MM.1S (cell line): ENCODE measurements around the gene FAM107B.

Experiments used
- DNase-seq: peaks from one replicate; pipeline ENCODE4 v3.0.0-alpha.2; 2015
- H2AFZ ChIP-seq: fragments of 300-600 bp; sonication (generic); 2 replicates; pipeline ENCODE4 v1.6.0; 2016; ENCODE audit warnings: antibody characterized with exemption, low read length
- H3F3A ChIP-seq: fragments of 300-600 bp; sonication (generic); 2 replicates; pipeline ENCODE4 v1.6.1; 2016; ENCODE audit warnings: mild to moderate bottlenecking, antibody characterized with exemption, low read length, moderate library complexity, mixed read lengths; ENCODE audit not compliant: insufficient read depth
- H3K27ac ChIP-seq: fragments of 300-600 bp; sonication (generic); 2 replicates; pipeline ENCODE4 v1.5.1; 2016; ENCODE audit warnings: mild to moderate bottlenecking, low read length
- H3K27me3 ChIP-seq: fragments of 300-600 bp; sonication (generic); replicated peaks from 2 replicates; pipeline ENCODE4 v1.6.0; 2016; ENCODE audit warnings: low read length; ENCODE audit not compliant: insufficient read depth
- H3K36me3 ChIP-seq: fragments of 300-600 bp; sonication (generic); replicated peaks from 2 replicates; pipeline ENCODE4 v1.6.1; 2016; ENCODE audit warnings: mild to moderate bottlenecking, low read length, mixed read lengths; ENCODE audit not compliant: insufficient read depth
- H3K4me1 ChIP-seq: fragments of 300-600 bp; sonication (generic); 2 replicates; pipeline ENCODE4 v1.6.1; 2016; ENCODE audit warnings: low read length, mixed read lengths
- H3K4me2 ChIP-seq: fragments of 300-600 bp; sonication (generic); 2 replicates; pipeline ENCODE4 v1.6.0; 2016; ENCODE audit warnings: low read depth, low read length
- H3K4me3 ChIP-seq: fragments of 300-600 bp; sonication (generic); 2 replicates; pipeline ENCODE4 v1.5.1; 2016; ENCODE audit warnings: low read length, mixed read lengths
- H3K79me2 ChIP-seq: fragments of 300-600 bp; sonication (generic); 2 replicates; pipeline ENCODE4 v1.6.1; 2016; ENCODE audit warnings: mixed run types, low read length, mixed read lengths
- H3K9ac ChIP-seq: fragments of 300-600 bp; sonication (generic); 2 replicates; pipeline ENCODE4 v1.6.1; 2016; ENCODE audit warnings: low read length, mixed read lengths
- H3K9me2 ChIP-seq: fragments of 300-600 bp; sonication (generic); replicated peaks from 2 replicates; pipeline ENCODE4 v1.6.1; 2016; ENCODE audit warnings: mild to moderate bottlenecking, low read length, mixed read lengths; ENCODE audit not compliant: insufficient read depth
- H3K9me3 ChIP-seq: fragments of 300-600 bp; sonication (generic); replicated peaks from 2 replicates; pipeline ENCODE4 v1.6.1; 2016; ENCODE audit warnings: mild to moderate bottlenecking, low read length, mixed read lengths; ENCODE audit not compliant: insufficient read depth
- H4K20me1 ChIP-seq: fragments of 300-600 bp; sonication (generic); 2 replicates; pipeline ENCODE4 v1.6.1; 2016; ENCODE audit warnings: mild to moderate bottlenecking, low read length, moderate library complexity, mixed read lengths; ENCODE audit not compliant: insufficient read depth
- CTCF ChIP-seq: fragments of 300-600 bp; sonication (generic); IDR thresholded peaks from 2 replicates; pipeline ENCODE4 v1.5.1; 2016; ENCODE audit warnings: antibody characterized with exemption, low read length, mixed read lengths
- EZH2 ChIP-seq: fragments of 300-600 bp; sonication (generic); optimal IDR thresholded peaks from 2 replicates; pipeline ENCODE3; 2017; ENCODE audit warnings: low read depth, mild to moderate bottlenecking, antibody characterized with exemption, low read length, mixed read lengths
- EZH2phosphoT487 ChIP-seq: fragments of 300-600 bp; sonication (generic); IDR thresholded peaks from 2 replicates; pipeline ENCODE4 v1.6.1; 2018; ENCODE audit warnings: antibody characterized with exemption, low read length

FAM107B gene

GRCh38 chr10:14571866-14572507 lies 202.7 kb downstream of the FAM107B start:
- H3F3A ChIP-seq: peaks cover 10% of the 10 kb centered on the region
- peaks cover 12% of the 10 kb centered on the region for H3K36me3 ChIP-seq
- no peak overlapping the region for H3K4me3 ChIP-seq
- TF ChIP-seq EZH2 (no peak), CTCF (no peak), EZH2phosphoT487 (no peak)
- H3K4me1 ChIP-seq: peaks cover 37% of the 10 kb centered on the region
- no peak overlapping the region for H3K9ac ChIP-seq
- peaks cover 99% of the 10 kb centered on the region for H3K79me2 ChIP-seq
- no peaks in the 10 kb centered on the region for H3K9me3 ChIP-seq
- H3K27ac ChIP-seq: peak overlapping the region; percentile 6; the same call in 1 of the 2 replicates
- DNase-seq: peak; percentile 32
- H3K27me3 ChIP-seq: no peaks in the 10 kb centered on the region
- H2AFZ ChIP-seq: no peak overlapping the region
- no peaks in the 10 kb centered on the region; the same call in 1 of the 2 replicates for H4K20me1 ChIP-seq
- H3K9me2 ChIP-seq: no peaks in the 10 kb centered on the region
- peak overlapping the region; percentile 6; the same call in 1 of the 2 replicates for H3K4me2 ChIP-seq

- H2AFZ ChIP-seq: no peak overlapping the region
- peaks cover 98% of the 10 kb centered on the region for H3K79me2 ChIP-seq
- H3K9me3 ChIP-seq: no peaks in the 10 kb centered on the region
- no peak overlapping the region; the same call in 1 of the 2 replicates for H3K4me2 ChIP-seq
- TF ChIP-seq CTCF: no peak
- peaks cover 20% of the 10 kb centered on the region for H3K36me3 ChIP-seq
- peaks cover 10% of the 10 kb centered on the region for H3F3A ChIP-seq
- H3K4me3 ChIP-seq: no peak overlapping the region
- H4K20me1 ChIP-seq: no peaks in the 10 kb centered on the region; the same call in 1 of the 2 replicates
- peaks cover 45% of the 10 kb centered on the region for H3K4me1 ChIP-seq
- H3K9ac ChIP-seq: no peak overlapping the region
- no peaks in the 10 kb centered on the region for H3K9me2 ChIP-seq
- H3K27me3 ChIP-seq: no peaks in the 10 kb centered on the region
- no peak for DNase-seq
- peak overlapping the region; percentile 58; the same call in 1 of the 2 replicates for H3K27ac ChIP-seq
Measured at GRCh38 chr10:14570800-14571199, 203.9 kb downstream of the FAM107B start.

- Histone ChIP-seq H3F3A (peaks cover 10% of the 10 kb centered on the region), H3K9me2 (no peaks in the 10 kb centered on the region), H3K27me3 (no peaks in the 10 kb centered on the region), H3K9ac (peak overlapping the region; percentile 1; the same call in 1 of the 2 replicates), H3K79me2 (peaks cover 98% of the 10 kb centered on the region), H4K20me1 (no peaks in the 10 kb centered on the region; the same call in 1 of the 2 replicates), H3K4me3 (no peak overlapping the region), H3K4me1 (peaks cover 54% of the 10 kb centered on the region), H3K27ac (peak overlapping the region; percentile 58; the same call in 1 of the 2 replicates), H3K9me3 (no peaks in the 10 kb centered on the region), H3K36me3 (peaks cover 20% of the 10 kb centered on the region), H3K4me2 (peak overlapping the region; percentile 40), H2AFZ (no peak overlapping the region)
- peak; percentile 73 for DNase-seq
- TF ChIP-seq CTCF: no peak
- no peak for TF ChIP-seq EZH2phosphoT487
- TF ChIP-seq EZH2: no peak
Measured at GRCh38 chr10:14569274-14570060, 205.2 kb downstream of the FAM107B start.
